Heart left ventricle (tissue), 13 donors: ENCODE results near the gene GLIS2.

Experiments
- CTCF ChIP-seq, 12 donors: fragments of 200-600 bp; sonication (generic) in 4 of 12; IDR thresholded peaks; one replicate each; pipeline versions ENCODE4 v1.5.0 to v1.8.0; 2018 to 2022; ENCODE audit warnings: antibody characterized with exemption in 12 of 12, mild to moderate bottlenecking in 5 of 12
- POLR2A ChIP-seq, 2 donors: fragments of 450-650 bp; IDR thresholded peaks; one replicate each; pipeline ENCODE4 v1.6.1; 2017; ENCODE audit warnings: antibody characterized with exemption in 2 of 2, mild to moderate bottlenecking in 2 of 2, moderate library complexity in 2 of 2
- donor health status: ischemic (EF 13 %, LVEDD 7.1; RV severe dilation, severe dysfunction).
- donor health status: DM: no; HTN: yes; CAD: no.
- donor health status: DM: no; HTN: no; CAD: no.
- donor health status: ischemic (EF 25% LVEDD 6.9; RV normal size, moderate dysfunction).
- donor health status: ischemic (EF 25% LVEDD 5.7; RV mildly dilated, moderate dysfunction).
- donor health status: ischemic (EF 35%, LVEDD 5.7; RV mildly dilated, moderate dysfunction).
- donor health status: nonischemic (EF 11% LVEDD 7.7; RV severe dilation, severe dysfunction).
- donor health status: DM: yes; HTN: yes; CAD: no.
- donor health status: PGD.
- donor health status: ischemic (EF 29% LVEDD 5.4; RV normal size, mild dysfunction).
- donor health status: nonischemic (EF 23%, LVEDD 6.1; RV moderate dilation, normal function).

- TF ChIP-seq CTCF (IDR thresholded peaks at IDR 0.05) (no peak), POLR2A (IDR thresholded peaks at IDR 0.05) (no peak)
Observed at GRCh38 chr16:4341250-4341649, 25.4 kb downstream of the GLIS2 start.
